H4 (cell line): ENCODE results near the gene EPN2. TPM values are rescaled to one million over a fixed set of nuclear protein-coding genes. Genes with fewer than 3 reads are reported as not detected.
A peak's percentile ranks its signal among the peaks of the same experiment; 100 is the strongest.
"Not testable (repeated sequence)": the region's sequence is repeated elsewhere in the genome, so short reads cannot be mapped to it uniquely, and the experiment has no call there.

ENCODE experiments used
- DNase-seq: peaks from one replicate; pipeline ENCODE4 v3.0.0-alpha.2; 2015; ENCODE audit warnings: low spot score
- total RNA-seq: library from RNA; depleted of rRNA; stranded (reverse); fragments of >200 nt; shearing (Covaris generic); gene quantifications from 2 replicates; pipeline ENCODE4 v1.2.3, GENCODE V29; 2014

The EPN2 gene
- total RNA-seq, 1 experiment from 2014 or later = 10.0 TPM

- no peak for DNase-seq
Observed at GRCh38 chr17:19345486-19346350, 108.6 kb downstream of the EPN2 start.

GRCh38 chr17:19346351-19347255 is 109.4 kb downstream of the EPN2 start:
- peak; percentile 66 for DNase-seq

- no peak for DNase-seq
Observed at GRCh38 chr17:19347323-19348080, 110.3 kb downstream of the EPN2 start.

- no peak for DNase-seq
Observed at GRCh38 chr17:19348081-19348650, 111.0 kb downstream of the EPN2 start.

- DNase-seq = no peak
Observed at GRCh38 chr17:19348806-19349205, 111.6 kb downstream of the EPN2 start.

GRCh38 chr17:19353401-19353800 is 116.2 kb downstream of the EPN2 start:
- not testable (repeated sequence) for DNase-seq

- DNase-seq = no peak
Observed at GRCh38 chr17:19354748-19355147, 117.6 kb downstream of the EPN2 start.

GRCh38 chr17:19357351-19357750 is 120.2 kb downstream of the EPN2 start:
- no peak for DNase-seq

- DNase-seq = no peak
Observed at GRCh38 chr17:19357761-19358160, 120.6 kb downstream of the EPN2 start.

- no peak for DNase-seq
Observed at GRCh38 chr17:19359151-19359550, 122.0 kb downstream of the EPN2 start.

GRCh38 chr17:19359856-19360255 is 122.7 kb downstream of the EPN2 start:
- no peak for DNase-seq

- no peak for DNase-seq
Observed at GRCh38 chr17:19360772-19361171, 123.6 kb downstream of the EPN2 start.

- no peak for DNase-seq
Observed at GRCh38 chr17:19361326-19361725, 124.2 kb downstream of the EPN2 start.

GRCh38 chr17:19361944-19362276 is 124.7 kb downstream of the EPN2 start:
- no peak for DNase-seq

- peak; percentile 92 for DNase-seq
Observed at GRCh38 chr17:19362277-19363113, 125.3 kb downstream of the EPN2 start, which contains the start of gene B9D1. Gene B9D1 (minus strand): TSS chr17:19362723. CDS start chr17:19362569, 154 bp downstream.

- no peak for DNase-seq
Observed at GRCh38 chr17:19363114-19363438, 125.9 kb downstream of the EPN2 start.

GRCh38 chr17:19363460-19364035 is 126.4 kb downstream of the EPN2 start:
- no peak for DNase-seq

GRCh38 chr17:19364699-19365498 is 127.7 kb downstream of the EPN2 start:
- no peak for DNase-seq

GRCh38 chr17:19365499-19365817 is 128.3 kb downstream of the EPN2 start:
- no peak for DNase-seq
